Endothelial cell of umbilical vein (primary cell): Measurements from ENCODE around the gene RRH. TPM values are rescaled to one million over a fixed set of nuclear protein-coding genes. Genes with fewer than 3 reads are reported as not detected.

Source experiments
- BruUV-seq: library from RNA; stranded (reverse); fragments of 400-500 nt; replicated peaks from 2 replicates; lab custom pipeline; 2021; lab: Mats Ljungman, UMichigan
- CTCF ChIA-PET: fragments of 300-600, 350-600 bp; sonication (Branson Sonifier 250); formaldehyde crosslinking; loops from one replicate; lab custom pipeline; 2021; ENCODE audit warnings: antibody characterized with exemption, inconsistent platforms; lab: Charles Lee
- POLR2A ChIA-PET: fragments of 300-600, 350-600 bp; sonication (Branson Sonifier 250); formaldehyde crosslinking; loops from one replicate; lab custom pipeline; 2021; ENCODE audit warnings: antibody characterized with exemption, inconsistent platforms; lab: Charles Lee
- DNase-seq: peaks from one replicate; pipeline ENCODE4 v3.0.0-alpha.2; 2011; ENCODE audit warnings: low read depth, low spot score
- FAIRE-seq: peaks from 2 replicates; lab custom pipeline; 2011; peaks lifted over from hg19 to GRCh38; lab: Jason Lieb, UNC
- H2AFZ ChIP-seq: 2 replicates; pipeline ENCODE4 v1.6.0; 2012; ENCODE audit warnings: low read depth, low read length, control low read depth, inconsistent platforms
- H3K27ac ChIP-seq: 2 replicates; pipeline ENCODE4 v1.5.1; 2011; ENCODE audit warnings: low read depth, mild to moderate bottlenecking, control low read depth, low read length, moderate library complexity; ENCODE audit not compliant: insufficient read depth
- H3K27me3 ChIP-seq, 2 experiments: 2 replicates each; pipeline versions ENCODE4 v1.6.0 to v1.6.1; 2011; ENCODE audit warnings: low read length in 2 of 2, mixed read lengths in 1 of 2; ENCODE audit not compliant: control insufficient read depth in 2 of 2, insufficient read depth in 2 of 2
- H3K36me3 ChIP-seq, 2 experiments: 2 replicates in 1 of 2; 3 replicates in 1 of 2; pipeline ENCODE4 v1.5.1; 2011; ENCODE audit warnings: low read length in 2 of 2, mild to moderate bottlenecking in 1 of 2, moderate library complexity in 1 of 2; ENCODE audit not compliant: control insufficient read depth in 2 of 2, insufficient read depth in 2 of 2; ENCODE audit errors: extremely low read depth in 1 of 2
- H3K4me1 ChIP-seq: 3 replicates; pipeline ENCODE4 v1.5.1; 2011; ENCODE audit warnings: mild to moderate bottlenecking, low read length; ENCODE audit not compliant: control insufficient read depth, insufficient read depth; ENCODE audit errors: extremely low read depth
- H3K4me2 ChIP-seq: 2 replicates; pipeline ENCODE4 v1.6.1; 2011; ENCODE audit warnings: low read length, control low read depth, mixed read lengths; ENCODE audit not compliant: insufficient read depth
- H3K4me3 ChIP-seq, 3 experiments: fragments of 200-600 bp in 1 of 3; sonication (generic), shearing (Covaris generic) in 1 of 3; replicated peaks in 1 of 3; 2 replicates each; pipeline ENCODE4 v1.5.1; 2011 to 2016; ENCODE audit warnings: control low read depth in 3 of 3, low read length in 3 of 3, mild to moderate bottlenecking in 2 of 3, inconsistent platforms in 1 of 3, low read depth in 1 of 3, moderate library complexity in 1 of 3; ENCODE audit not compliant: insufficient read depth in 1 of 3
- H3K79me2 ChIP-seq: 2 replicates; pipeline ENCODE4 v1.6.0; 2012; ENCODE audit warnings: low read length, inconsistent platforms; ENCODE audit not compliant: control insufficient read depth, insufficient read depth
- H3K9ac ChIP-seq: replicated peaks from 2 replicates; pipeline ENCODE3; 2011; ENCODE audit warnings: low read length, control low read depth; ENCODE audit not compliant: insufficient read depth; ENCODE audit errors: extremely low read depth
- H3K9me1 ChIP-seq: replicated peaks from 3 replicates; pipeline ENCODE4 v1.6.0; 2011; ENCODE audit warnings: mild to moderate bottlenecking, low read length; ENCODE audit not compliant: control insufficient read depth, insufficient read depth; ENCODE audit errors: extremely low read depth
- H3K9me3 ChIP-seq: replicated peaks from 2 replicates; pipeline ENCODE4 v1.5.1; 2012; ENCODE audit warnings: low read length, inconsistent platforms; ENCODE audit not compliant: control insufficient read depth, insufficient read depth
- H4K20me1 ChIP-seq: replicated peaks from 2 replicates; pipeline ENCODE3; 2011; ENCODE audit warnings: mild to moderate bottlenecking, low read length; ENCODE audit not compliant: control insufficient read depth, insufficient read depth; ENCODE audit errors: extremely low read depth
- EZH2 ChIP-seq: IDR thresholded peaks from 2 replicates; pipeline ENCODE4 v1.6.1; 2012; ENCODE audit warnings: borderline replicate concordance, low read depth, mild to moderate bottlenecking, moderate library complexity, low read length, inconsistent platforms; ENCODE audit not compliant: severe bottlenecking
- FOS ChIP-seq: IDR thresholded peaks from 2 replicates; pipeline ENCODE4 v1.6.1; 2011; ENCODE audit warnings: mild to moderate bottlenecking, low read length, moderate library complexity, borderline replicate concordance; ENCODE audit not compliant: insufficient read depth
- GATA2 ChIP-seq: IDR thresholded peaks from 2 replicates; pipeline ENCODE4 v1.7.0; 2011; ENCODE audit warnings: low read depth, mild to moderate bottlenecking, moderate library complexity, mixed read lengths, low read length; ENCODE audit not compliant: insufficient read length, insufficient read depth
- JUN ChIP-seq: IDR thresholded peaks from 2 replicates; pipeline ENCODE4 v1.6.1; 2011; ENCODE audit warnings: borderline replicate concordance, low read depth; ENCODE audit not compliant: insufficient read length, insufficient read depth
- MAX ChIP-seq: IDR thresholded peaks from 2 replicates; pipeline ENCODE4 v1.6.1; 2011; ENCODE audit not compliant: insufficient read depth, insufficient read length
- MYC ChIP-seq: IDR thresholded peaks from one replicate; pipeline ENCODE4 v1.6.1; 2011; ENCODE audit warnings: mild to moderate bottlenecking, low read depth, low read length
- POLR2A ChIP-seq: IDR thresholded peaks from 2 replicates; pipeline ENCODE4 v1.6.1; 2012; ENCODE audit warnings: low read depth, mild to moderate bottlenecking, control low read depth, low read length
- POLR2AphosphoS5 ChIP-seq: IDR thresholded peaks from 2 replicates; pipeline ENCODE4 v1.6.1; 2012; ENCODE audit warnings: low read depth, mild to moderate bottlenecking, control low read depth, low read length, moderate library complexity; ENCODE audit not compliant: insufficient read depth
- dilution Hi-C: fragments of 300-500 bp; cut with MboI; formaldehyde crosslinking; loops from one replicate; pipeline ENCODE4 v1.15.0; 2019; ENCODE audit warnings: low sequenced_read_pairs; ENCODE audit not compliant: extremely low pct_ligation_motif_present
- intact Hi-C: fragments of 100-400 bp; cut with micrococcal nuclease; formaldehyde crosslinking; loops from one replicate; pipeline ENCODE4 v1.10.0; 2022
- polyA plus RNA-seq, 4 experiments: library from polyadenylated mRNA; depleted of rRNA in 3 of 4; stranded (reverse) in 3 of 4; unstranded in 1 of 4; fragments of >200 nt; gene quantifications; 2 replicates each; pipeline versions ENCODE4 v1.2.1 to v1.2.3, GENCODE V29; 2011 to 2012; ENCODE audit warnings: missing spikeins in 1 of 4
- total RNA-seq: library from RNA; stranded (reverse); gene quantifications from 2 replicates; pipeline ENCODE4 v1.2.3, GENCODE V29; 2021
- TF ChIP-seq, protein P1 (sequence below), 2 donors: IDR thresholded peaks; 1 replicate in 1 of 2; 2 replicates in 1 of 2; pipeline ENCODE4 v1.5.1; 2011; ENCODE audit warnings: low read length in 2 of 2, mild to moderate bottlenecking in 2 of 2, moderate library complexity in 2 of 2, control low read depth in 1 of 2, inconsistent platforms in 1 of 2, low read depth in 1 of 2; ENCODE audit not compliant: insufficient read depth in 1 of 2; ENCODE audit errors: extremely low read depth in 1 of 2

RRH gene
- total and polyA plus RNA-seq, 2 donors (not counting 3 experiments of a cell fraction or from before 2014, with no cell fraction given): 0.11 to 0.31 TPM

DNA sequence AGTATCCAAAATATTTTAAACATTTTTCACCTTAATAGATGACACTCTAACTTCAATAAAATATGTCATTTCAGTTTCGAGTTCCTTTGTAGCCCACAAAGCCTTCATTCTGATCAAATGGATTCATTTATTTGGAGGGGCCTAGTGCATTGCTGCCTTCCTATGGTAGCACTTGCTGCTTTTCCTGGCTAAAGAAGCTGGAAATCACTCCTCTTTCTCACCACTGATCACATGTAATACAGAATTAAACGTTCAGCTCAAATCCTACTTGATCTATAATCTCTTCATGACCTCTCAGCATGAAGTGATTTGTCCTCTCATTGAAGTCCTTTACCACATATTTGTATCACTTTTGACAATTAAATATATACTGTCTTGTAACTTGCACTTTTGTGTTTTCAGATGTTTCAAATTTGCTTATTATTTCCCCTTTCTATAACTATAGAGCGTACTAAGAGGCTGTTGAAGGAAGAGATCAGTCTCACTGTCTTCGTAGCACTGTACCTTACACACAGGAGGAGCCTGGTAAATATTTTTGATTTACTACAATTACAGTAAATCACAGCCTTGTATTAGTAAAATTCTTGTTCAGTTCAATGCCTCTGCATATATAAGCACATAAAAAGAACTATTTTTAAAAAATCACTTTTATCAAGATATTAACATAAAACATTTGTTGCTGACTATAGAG lies 26.5 kb upstream of the RRH start:
- Histone ChIP-seq H3K4me2 (peak overlapping the region; percentile 86), H3K9me3 (no peaks in the 10 kb centered on the region), H3K4me3 (peak overlapping the region; percentile 6 to 71 (median 37)), H3K36me3 (no peaks in the 10 kb centered on the region), H3K27ac (no peak overlapping the region), H3K9me1 (no peaks in the 10 kb centered on the region), H3K79me2 (no peaks in the 10 kb centered on the region), H3K4me1 (peaks cover 12% of the 10 kb centered on the region), H4K20me1 (no peaks in the 10 kb centered on the region), H2AFZ (peak overlapping the region; percentile 48), H3K27me3 (no peaks in the 10 kb centered on the region), H3K9ac (peak overlapping the region; percentile 43)
- dilution Hi-C loops: no loop called here
- peak; percentile 54 for DNase-seq
- ChIA-PET POLR2A (no interaction called here), CTCF (interaction anchor here (0.8 to 1.9 kb wide), 10 partner anchors 14 to 376 kb away, joined by 3 to 14 read pairs (median 5); partner anchors contain the start of genes CASP6, GAR1 and SEC24B)
- intact Hi-C loops: loop anchor here (5.0 kb wide), 1 partner anchor 239 kb away; the partner anchor contains the start of gene MCUB
- TF ChIP-seq FOS: no peak
- TF ChIP-seq EZH2: no peak
- TF ChIP-seq MYC: no peak
- TF ChIP-seq JUN: no peak
- no peak for TF ChIP-seq POLR2AphosphoS5
- no peak for TF ChIP-seq POLR2A
- no peak for TF ChIP-seq GATA2
- no peak for TF ChIP-seq MAX
- TF ChIP-seq, protein P1, sequence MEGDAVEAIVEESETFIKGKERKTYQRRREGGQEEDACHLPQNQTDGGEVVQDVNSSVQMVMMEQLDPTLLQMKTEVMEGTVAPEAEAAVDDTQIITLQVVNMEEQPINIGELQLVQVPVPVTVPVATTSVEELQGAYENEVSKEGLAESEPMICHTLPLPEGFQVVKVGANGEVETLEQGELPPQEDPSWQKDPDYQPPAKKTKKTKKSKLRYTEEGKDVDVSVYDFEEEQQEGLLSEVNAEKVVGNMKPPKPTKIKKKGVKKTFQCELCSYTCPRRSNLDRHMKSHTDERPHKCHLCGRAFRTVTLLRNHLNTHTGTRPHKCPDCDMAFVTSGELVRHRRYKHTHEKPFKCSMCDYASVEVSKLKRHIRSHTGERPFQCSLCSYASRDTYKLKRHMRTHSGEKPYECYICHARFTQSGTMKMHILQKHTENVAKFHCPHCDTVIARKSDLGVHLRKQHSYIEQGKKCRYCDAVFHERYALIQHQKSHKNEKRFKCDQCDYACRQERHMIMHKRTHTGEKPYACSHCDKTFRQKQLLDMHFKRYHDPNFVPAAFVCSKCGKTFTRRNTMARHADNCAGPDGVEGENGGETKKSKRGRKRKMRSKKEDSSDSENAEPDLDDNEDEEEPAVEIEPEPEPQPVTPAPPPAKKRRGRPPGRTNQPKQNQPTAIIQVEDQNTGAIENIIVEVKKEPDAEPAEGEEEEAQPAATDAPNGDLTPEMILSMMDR (IDR thresholded peaks at IDR 0.05; ENCODE audit: extremely low read depth in 1 of 2, insufficient read depth in 1 of 2, low read depth in 1 of 2, low read length in 2 of 2): no peak
- BruUV-seq: TSS peak; percentile 47
- no peak for FAIRE-seq
